ENCODE measurements around the gene ARID3B. TPM values are rescaled to one million over a fixed set of nuclear protein-coding genes. Genes with fewer than 3 reads are reported as not detected.
A peak's percentile ranks its signal among the peaks of the same experiment; 100 is the strongest.

Gene ARID3B
- total and polyA plus RNA-seq, 2 experiments from 2014 or later = 69.8 to 70.5 TPM

DNA sequence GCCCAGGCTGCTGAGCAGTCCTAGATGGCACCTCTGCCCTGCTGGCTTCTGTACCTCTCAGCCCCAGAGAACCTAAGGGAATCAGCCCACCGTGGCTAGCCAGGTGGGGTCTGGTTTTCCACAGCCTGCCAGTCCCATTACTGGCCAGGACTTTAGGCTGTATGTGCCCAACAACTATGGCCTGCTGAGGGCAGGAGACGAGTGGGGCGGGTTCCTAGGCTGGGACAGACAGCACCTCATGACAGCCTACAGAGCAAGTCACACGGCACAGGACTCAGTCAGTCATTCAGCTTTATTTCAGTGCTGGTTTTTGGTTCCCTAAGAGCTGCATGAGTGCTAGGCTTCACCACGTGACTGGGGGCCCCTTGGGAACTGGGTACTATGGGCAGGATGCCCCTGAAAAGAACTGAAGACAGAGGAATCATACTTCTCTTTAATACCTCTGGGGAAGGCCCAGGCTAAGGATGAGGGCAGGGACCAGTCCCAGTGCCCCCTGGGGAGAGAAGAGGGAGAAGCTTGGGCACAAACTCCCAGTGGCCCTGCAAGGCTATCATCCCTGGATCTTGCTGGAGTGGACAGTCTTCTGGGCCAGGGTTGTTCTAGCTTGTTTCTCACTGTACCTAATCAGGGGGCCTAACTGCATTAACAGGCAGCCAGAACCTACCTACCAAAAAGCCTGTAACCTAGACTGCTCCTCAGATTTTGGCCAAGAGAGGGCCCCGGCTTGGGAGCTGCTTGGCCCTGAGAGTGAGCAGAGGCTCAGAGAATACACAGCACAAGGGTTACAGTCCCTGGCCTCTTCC, 89.5 kb downstream of the ARID3B start:
- H3K4me3 ChIP-seq = no peak overlapping the region
- no peaks in the 10 kb centered on the region for H3K27me3 ChIP-seq
- TF ChIP-seq, protein P1, sequence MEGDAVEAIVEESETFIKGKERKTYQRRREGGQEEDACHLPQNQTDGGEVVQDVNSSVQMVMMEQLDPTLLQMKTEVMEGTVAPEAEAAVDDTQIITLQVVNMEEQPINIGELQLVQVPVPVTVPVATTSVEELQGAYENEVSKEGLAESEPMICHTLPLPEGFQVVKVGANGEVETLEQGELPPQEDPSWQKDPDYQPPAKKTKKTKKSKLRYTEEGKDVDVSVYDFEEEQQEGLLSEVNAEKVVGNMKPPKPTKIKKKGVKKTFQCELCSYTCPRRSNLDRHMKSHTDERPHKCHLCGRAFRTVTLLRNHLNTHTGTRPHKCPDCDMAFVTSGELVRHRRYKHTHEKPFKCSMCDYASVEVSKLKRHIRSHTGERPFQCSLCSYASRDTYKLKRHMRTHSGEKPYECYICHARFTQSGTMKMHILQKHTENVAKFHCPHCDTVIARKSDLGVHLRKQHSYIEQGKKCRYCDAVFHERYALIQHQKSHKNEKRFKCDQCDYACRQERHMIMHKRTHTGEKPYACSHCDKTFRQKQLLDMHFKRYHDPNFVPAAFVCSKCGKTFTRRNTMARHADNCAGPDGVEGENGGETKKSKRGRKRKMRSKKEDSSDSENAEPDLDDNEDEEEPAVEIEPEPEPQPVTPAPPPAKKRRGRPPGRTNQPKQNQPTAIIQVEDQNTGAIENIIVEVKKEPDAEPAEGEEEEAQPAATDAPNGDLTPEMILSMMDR (IDR thresholded peaks at IDR 0.05; ENCODE audit: low read depth, low read length) = peak; percentile 28
- no peak overlapping the region for H3K27ac ChIP-seq
- H3K9me3 ChIP-seq (ENCODE audit: low read depth) = no peaks in the 10 kb centered on the region
- DNase-seq (ENCODE audit: low read depth in 1 of 2, low spot score in 1 of 2) = no peak
- no peaks in the 10 kb centered on the region for H3K4me1 ChIP-seq (ENCODE audit: low read depth)
- peaks cover 63% of the 10 kb centered on the region for H3K36me3 ChIP-seq

DNA sequence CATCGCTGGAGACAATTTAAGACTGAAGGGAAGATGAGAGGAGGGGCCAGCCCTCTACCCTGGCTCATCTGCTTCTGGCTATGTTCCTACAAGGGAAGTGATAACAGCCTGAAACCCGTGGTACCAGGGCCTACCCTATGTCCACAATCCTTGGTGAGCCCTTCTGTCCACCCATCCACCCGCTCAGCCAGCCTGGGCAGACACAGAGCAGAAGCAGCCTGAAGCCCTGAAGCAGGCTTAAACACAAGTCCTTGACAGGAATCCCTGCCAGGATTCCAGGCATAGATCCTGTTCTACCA, 90.0 kb downstream of the ARID3B start:
- TF ChIP-seq, protein P1 (IDR thresholded peaks at IDR 0.05; ENCODE audit: low read depth, low read length) = no peak
- H3K27me3 ChIP-seq = no peaks in the 10 kb centered on the region
- H3K4me3 ChIP-seq = no peak overlapping the region
- H3K27ac ChIP-seq = no peak overlapping the region
- peaks cover 60% of the 10 kb centered on the region for H3K36me3 ChIP-seq
- no peak for DNase-seq (ENCODE audit: low read depth in 1 of 2, low spot score in 1 of 2)
- no peaks in the 10 kb centered on the region for H3K9me3 ChIP-seq (ENCODE audit: low read depth)
- no peaks in the 10 kb centered on the region for H3K4me1 ChIP-seq (ENCODE audit: low read depth)

DNA sequence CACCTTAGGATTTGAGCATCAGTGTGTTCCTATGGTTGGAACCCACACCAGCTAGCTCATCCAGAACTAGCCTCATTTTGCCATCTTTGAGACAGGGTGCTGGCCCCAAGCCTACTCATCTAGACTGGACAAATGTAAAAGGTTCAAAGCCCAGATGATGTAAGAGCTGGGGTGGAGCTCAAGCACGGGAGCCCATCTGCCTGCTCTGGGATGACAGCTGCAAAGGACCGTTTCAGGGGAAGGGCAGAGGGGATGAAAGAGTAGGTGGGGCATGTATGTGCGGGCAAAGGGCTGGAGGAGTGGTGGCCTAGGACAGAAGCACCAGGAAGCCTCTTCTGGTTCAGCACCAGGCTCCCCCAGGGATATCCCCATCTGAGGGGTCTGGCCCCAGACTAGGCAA, 90.4 kb downstream of the ARID3B start:
- no peak for DNase-seq (ENCODE audit: low read depth in 1 of 2, low spot score in 1 of 2)
- Histone ChIP-seq H3K4me1 (ENCODE audit: low read depth) (no peaks in the 10 kb centered on the region), H3K36me3 (peaks cover 60% of the 10 kb centered on the region), H3K9me3 (ENCODE audit: low read depth) (no peaks in the 10 kb centered on the region), H3K4me3 (no peak overlapping the region), H3K27ac (no peak overlapping the region), H3K27me3 (no peaks in the 10 kb centered on the region)
- TF ChIP-seq, protein P1 (IDR thresholded peaks at IDR 0.05; ENCODE audit: low read depth, low read length) = no peak

DNA sequence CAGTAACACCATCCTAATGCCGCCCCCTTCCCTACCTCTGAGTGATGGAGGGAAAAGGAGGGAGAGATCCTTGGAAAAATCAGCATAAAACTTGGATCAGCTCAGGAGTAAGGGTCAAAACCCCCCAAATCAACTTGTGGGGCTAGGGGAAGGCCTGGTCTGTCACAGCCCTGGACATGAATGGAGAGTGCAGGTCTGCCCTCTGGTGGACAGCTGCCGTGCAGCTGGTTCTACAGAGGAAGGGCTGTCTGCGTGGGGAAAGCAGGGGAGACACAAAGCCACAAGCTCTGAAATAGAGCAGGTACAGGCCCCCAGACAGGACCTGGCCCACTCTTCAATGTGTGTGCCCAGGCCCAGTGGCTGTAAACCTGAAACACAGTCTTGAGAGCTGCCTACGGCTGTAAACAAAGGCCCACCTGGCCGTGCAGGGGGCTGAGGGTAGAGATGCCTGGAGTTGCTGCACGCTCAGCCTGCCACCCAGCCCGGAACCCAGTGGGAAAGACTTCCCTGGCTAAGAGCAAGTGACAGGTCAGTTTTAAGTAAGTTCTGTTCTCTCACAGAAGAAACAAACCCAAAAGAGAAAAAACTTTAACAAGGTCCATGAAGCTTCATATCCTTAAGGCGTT, 91.0 kb downstream of the ARID3B start:
- Histone ChIP-seq H3K4me1 (ENCODE audit: low read depth) (no peaks in the 10 kb centered on the region), H3K9me3 (ENCODE audit: low read depth) (no peaks in the 10 kb centered on the region), H3K27ac (no peak overlapping the region), H3K36me3 (peaks cover 54% of the 10 kb centered on the region), H3K27me3 (no peaks in the 10 kb centered on the region), H3K4me3 (no peak overlapping the region)
- TF ChIP-seq, protein P1 (IDR thresholded peaks at IDR 0.05; ENCODE audit: low read depth, low read length) = peak; percentile 92
- peak; percentile 59 to 72 for DNase-seq (ENCODE audit: low read depth in 1 of 2, low spot score in 1 of 2)

DNA sequence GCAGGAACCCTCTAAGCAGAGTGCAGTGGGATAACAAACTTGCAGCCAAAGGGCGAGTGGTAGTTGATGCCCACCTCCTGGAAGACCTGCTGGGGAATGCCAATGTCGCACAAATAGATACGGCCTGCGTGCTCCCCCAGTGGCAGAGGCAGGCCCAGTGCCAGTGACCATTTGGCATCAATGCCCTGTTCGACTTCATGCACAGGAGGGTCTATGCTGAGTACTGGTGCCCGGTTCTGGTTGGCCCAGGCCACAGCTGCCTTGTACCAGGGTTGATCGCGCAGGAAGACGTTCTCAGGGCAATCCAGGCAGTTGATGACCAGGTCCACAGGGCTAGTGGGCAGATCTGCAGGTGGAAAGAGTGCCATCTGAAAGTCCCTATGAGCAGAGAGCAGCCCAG, 91.6 kb downstream of the ARID3B start:
- Histone ChIP-seq H3K27me3 (no peaks in the 10 kb centered on the region), H3K4me1 (ENCODE audit: low read depth) (no peaks in the 10 kb centered on the region), H3K27ac (no peak overlapping the region), H3K4me3 (no peak overlapping the region), H3K9me3 (ENCODE audit: low read depth) (no peaks in the 10 kb centered on the region), H3K36me3 (peaks cover 49% of the 10 kb centered on the region)
- DNase-seq (ENCODE audit: low read depth in 1 of 2, low spot score in 1 of 2) = no peak
- TF ChIP-seq, protein P1 (IDR thresholded peaks at IDR 0.05; ENCODE audit: low read depth, low read length) = no peak
